ENCODE results near the gene ZNF19.

- TF ChIP-seq CTCF (IDR thresholded peaks at IDR 0.05) (no peak), EP300 (IDR thresholded peaks at IDR 0.05) (no peak), POLR2A (IDR thresholded peaks at IDR 0.05; ENCODE audit: low read depth) (no peak)
Measured at GRCh38 chr16:71439523-71439922, 49.6 kb downstream of the ZNF19 start.

Data from esophagus muscularis mucosa (tissue), 4 donors.